Pancreas (tissue), 10 donors: ENCODE measurements around the gene EEF1AKMT3. TPM values are rescaled to one million over a fixed set of nuclear protein-coding genes. Genes with fewer than 3 reads are reported as not detected.

Source experiments
- ATAC-seq, 4 donors: fragments of 200-7000 bp; cut with Tn5 transposase; one replicate each; pipeline versions ENCODE4 v1.8.0 to v1.9.1; 2020; ENCODE audit warnings: mild to moderate bottlenecking in 4 of 4, moderate library complexity in 4 of 4
- DNase-seq, 6 donors: peaks; one replicate each; pipeline ENCODE4 v3.0.0-alpha.2; 2020
- FAIRE-seq: peaks from 2 replicates; lab custom pipeline; 2012; peaks lifted over from hg19 to GRCh38; lab: Jason Lieb, UNC
- H3K27ac ChIP-seq, 4 donors: fragments of 200-600 bp; sonication (generic); 1 replicate in 3 of 4; 2 replicates in 1 of 4; pipeline versions ENCODE4 v1.5.0 to v1.8.0; 2020
- H3K27me3 ChIP-seq, 4 donors: fragments of 200-600 bp; one replicate each; pipeline ENCODE4 v1.8.0; 2021
- H3K36me3 ChIP-seq, 3 donors: fragments of 200-600 bp; sonication (generic) in 1 of 3; one replicate each; pipeline versions ENCODE4 v1.5.0 to v1.8.0; 2020 to 2021
- H3K4me1 ChIP-seq, 3 donors: fragments of 200-600 bp; one replicate each; pipeline ENCODE4 v1.8.0; 2021
- H3K4me3 ChIP-seq, 4 donors: fragments of 200-600 bp; sonication (generic) in 2 of 4; one replicate each; pipeline versions ENCODE4 v1.5.0 to v1.8.0; 2020 to 2021
- H3K9me3 ChIP-seq, 4 donors: fragments of 200-600 bp; one replicate each; pipeline ENCODE4 v1.8.0; 2021
- WGBS, 2 donors: extraction: QIAGEN DNeasy Blood & Tissue Kit; methylation state at CpG; one replicate each; pipeline ENCODE4 v1.1.7; 2013; 5-methylcytosine and 5-hydroxymethylcytosine counted together
- intact Hi-C, 3 donors: fragments of 100-400 bp; cut with DNase I; formaldehyde crosslinking; loops; one replicate each; pipeline versions ENCODE4 v1.11.1 to v1.14.2; 2022
- polyA plus RNA-seq, 2 donors: library from polyadenylated mRNA; stranded (reverse); fragments of 200-250 nt; gene quantifications; one replicate each; pipeline ENCODE4 v1.2.3, GENCODE V29; 2013
- total RNA-seq, 6 donors: library from RNA; stranded (reverse); fragmentation: NEBNext Ultra II Directional in 4 of 6; extraction: Animal tissue kit (Norgen Biotek cat#: 25700) in 4 of 6; gene quantifications; one replicate each; pipeline versions ENCODE4 v1.2.1 to v1.2.4, GENCODE V29; 2021 to 2023
- TF ChIP-seq, protein P1 (sequence below), 4 donors: fragments of 200-600 bp; sonication (generic) in 3 of 4; IDR thresholded peaks; one replicate each; pipeline versions ENCODE4 v1.5.0 to v1.8.0; 2021; ENCODE audit warnings: antibody characterized with exemption in 4 of 4
- donor health status: healthy with polysubstance abuse.
- donor health status: DM: no; HTN: no; CAD: no; lungs with moderate emphysema.
- donor health status: DM: no; HTN: no; CAD: no.
- donor health status: control.
- donor health status: control.
- donor health status: Bipolar disorder and iron deficiency.
- donor health status: DM: yes; HTN: yes; CAD: no.
- donor health status: DM: no; HTN: no; CAD: no.
- donor health status: DM: no; HTN: no; CAD: no.
- donor health status: DM: yes; HTN: yes; CAD: no.

EEF1AKMT3 gene
- total and polyA plus RNA-seq, 8 donors = 3.7 to 20.8 (median 14.4) TPM

DNA sequence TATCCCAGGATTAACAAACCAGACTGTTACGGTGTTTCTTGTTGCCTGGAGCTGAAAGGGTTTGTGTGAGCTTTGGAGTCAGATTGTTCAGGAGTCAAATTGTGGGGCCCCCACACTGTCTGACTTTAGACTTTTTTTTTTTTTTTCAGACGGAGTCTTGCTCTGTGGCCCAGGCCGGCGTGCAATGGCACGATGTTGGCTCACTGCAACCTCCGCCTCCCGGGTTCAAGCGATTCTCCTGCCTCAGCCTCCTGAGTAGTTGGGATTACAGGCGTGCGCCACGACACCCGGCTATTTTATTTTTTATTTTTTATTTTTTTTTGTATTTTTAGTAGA, 11.0 kb downstream of the EEF1AKMT3 start:
- peaks cover 4 to 15% (median 14%) of the 10 kb centered on the region in 3 donors for H3K4me1 ChIP-seq
- no peaks in the 10 kb centered on the region for H3K27me3 ChIP-seq
- intact Hi-C loops = no loop called here
- DNase-seq (no peak), ATAC-seq (no peak), FAIRE-seq (no peak)
- no peak overlapping the region for H3K27ac ChIP-seq
- peaks cover 3 to 33% (median 7%) of the 10 kb centered on the region in 3 donors for H3K36me3 ChIP-seq
- WGBS, 2 donors = 66 to 72% methylated on average over 12 of the region's 12 CpGs
- TF ChIP-seq, protein P1, sequence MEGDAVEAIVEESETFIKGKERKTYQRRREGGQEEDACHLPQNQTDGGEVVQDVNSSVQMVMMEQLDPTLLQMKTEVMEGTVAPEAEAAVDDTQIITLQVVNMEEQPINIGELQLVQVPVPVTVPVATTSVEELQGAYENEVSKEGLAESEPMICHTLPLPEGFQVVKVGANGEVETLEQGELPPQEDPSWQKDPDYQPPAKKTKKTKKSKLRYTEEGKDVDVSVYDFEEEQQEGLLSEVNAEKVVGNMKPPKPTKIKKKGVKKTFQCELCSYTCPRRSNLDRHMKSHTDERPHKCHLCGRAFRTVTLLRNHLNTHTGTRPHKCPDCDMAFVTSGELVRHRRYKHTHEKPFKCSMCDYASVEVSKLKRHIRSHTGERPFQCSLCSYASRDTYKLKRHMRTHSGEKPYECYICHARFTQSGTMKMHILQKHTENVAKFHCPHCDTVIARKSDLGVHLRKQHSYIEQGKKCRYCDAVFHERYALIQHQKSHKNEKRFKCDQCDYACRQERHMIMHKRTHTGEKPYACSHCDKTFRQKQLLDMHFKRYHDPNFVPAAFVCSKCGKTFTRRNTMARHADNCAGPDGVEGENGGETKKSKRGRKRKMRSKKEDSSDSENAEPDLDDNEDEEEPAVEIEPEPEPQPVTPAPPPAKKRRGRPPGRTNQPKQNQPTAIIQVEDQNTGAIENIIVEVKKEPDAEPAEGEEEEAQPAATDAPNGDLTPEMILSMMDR (IDR thresholded peaks at IDR 0.05) = no peak
- peak overlapping the region; percentile 58 to 91 (median 84) for H3K4me3 ChIP-seq
- no peaks in the 10 kb centered on the region for H3K9me3 ChIP-seq

DNA sequence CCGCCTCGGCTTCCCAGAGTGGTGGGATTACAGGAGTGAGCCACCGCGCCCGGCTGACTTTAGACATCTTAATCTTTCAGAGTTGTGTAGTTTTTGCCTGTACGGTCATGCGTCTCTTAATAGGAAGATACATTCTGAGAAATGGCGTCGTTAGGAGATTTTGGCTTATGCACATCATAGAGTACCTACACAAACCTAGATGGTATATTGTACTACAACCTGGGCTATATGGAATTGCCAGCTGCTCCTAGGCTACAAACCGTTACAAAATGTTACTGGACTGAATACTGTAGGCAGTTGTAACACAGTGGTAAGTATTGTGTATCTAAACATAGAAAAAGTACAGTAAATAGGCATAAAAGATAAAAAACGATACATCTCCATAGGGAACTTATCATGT, 11.4 kb downstream of the EEF1AKMT3 start:
- H3K27ac ChIP-seq = no peak overlapping the region
- peaks cover 4 to 15% (median 14%) of the 10 kb centered on the region in 3 donors for H3K4me1 ChIP-seq
- no peaks in the 10 kb centered on the region for H3K9me3 ChIP-seq
- DNase-seq (no peak), ATAC-seq (no peak), FAIRE-seq (no peak)
- WGBS, 2 donors = 83 to 90% methylated on average over 11 of the region's 11 CpGs
- H3K27me3 ChIP-seq = no peaks in the 10 kb centered on the region
- peaks cover 3 to 36% (median 7%) of the 10 kb centered on the region in 3 donors for H3K36me3 ChIP-seq
- intact Hi-C loops = no loop called here
- TF ChIP-seq, protein P1 (IDR thresholded peaks at IDR 0.05) = no peak
- H3K4me3 ChIP-seq = peak overlapping the region in 1 of 4 donors; percentile 88

DNA sequence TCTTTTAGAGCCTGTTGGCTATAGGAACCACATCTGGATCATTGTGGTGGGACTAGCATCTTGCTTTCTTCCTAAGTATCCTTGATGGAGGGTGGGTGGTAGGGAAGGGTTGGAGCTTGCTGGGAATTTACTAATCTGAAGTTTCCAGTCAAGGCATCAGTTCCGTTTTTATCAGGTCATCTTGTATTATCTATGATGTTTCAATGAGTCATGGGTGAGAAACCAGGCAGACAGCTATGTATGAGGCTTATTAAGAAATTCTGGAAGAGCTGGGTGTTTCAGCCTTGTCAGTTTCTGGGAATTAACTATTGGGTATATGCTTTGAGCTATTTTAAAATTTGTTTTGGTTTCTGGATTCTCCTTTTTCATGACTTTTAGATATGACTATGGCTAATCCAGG, 21.5 kb downstream of the EEF1AKMT3 start:
- WGBS, 2 donors = 21 to 37% methylated on average over 1 of the region's 1 CpG
- TF ChIP-seq, protein P1 (IDR thresholded peaks at IDR 0.05) = no peak
- FAIRE-seq (no peak), ATAC-seq (peak in 1 of 4 donors; percentile 52), DNase-seq (no peak)
- Histone ChIP-seq H3K4me1 (no peaks in the 10 kb centered on the region), H3K4me3 (no peak overlapping the region), H3K27me3 (no peaks in the 10 kb centered on the region), H3K9me3 (no peaks in the 10 kb centered on the region), H3K36me3 (peaks cover 0 to 60% (median 10%) of the 10 kb centered on the region in 3 donors), H3K27ac (no peak overlapping the region)
- intact Hi-C loops = no loop called here

DNA sequence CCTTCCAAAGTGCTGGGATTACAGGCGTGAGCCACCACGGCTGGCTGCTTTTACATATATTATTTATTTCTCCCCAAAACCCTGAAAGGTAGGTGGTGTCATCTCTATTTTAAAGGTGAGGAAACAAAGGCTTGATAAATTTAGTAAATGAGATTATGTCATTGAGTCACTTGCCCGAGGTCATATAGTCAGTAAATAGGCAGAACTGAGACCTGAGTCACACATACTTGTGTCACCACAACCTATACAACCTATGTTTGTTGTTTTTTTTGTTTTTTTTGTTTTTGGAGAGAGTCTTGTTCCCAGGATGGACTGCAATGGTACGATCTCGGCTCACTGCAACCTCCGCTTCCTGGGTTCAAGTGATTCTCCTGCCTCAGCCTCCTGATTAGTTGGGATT, 22.9 kb downstream of the EEF1AKMT3 start:
- ATAC-seq (no peak), DNase-seq (no peak), FAIRE-seq (no peak)
- 92 to 95% methylated on average over 6 of the region's 6 CpGs for WGBS, 2 donors
- Histone ChIP-seq H3K27ac (no peak overlapping the region), H3K36me3 (peaks cover 0 to 62% (median 10%) of the 10 kb centered on the region in 3 donors), H3K4me3 (no peak overlapping the region), H3K27me3 (no peaks in the 10 kb centered on the region), H3K4me1 (no peaks in the 10 kb centered on the region), H3K9me3 (no peaks in the 10 kb centered on the region)
- intact Hi-C loops = no loop called here
- TF ChIP-seq, protein P1 (IDR thresholded peaks at IDR 0.05) = no peak

DNA sequence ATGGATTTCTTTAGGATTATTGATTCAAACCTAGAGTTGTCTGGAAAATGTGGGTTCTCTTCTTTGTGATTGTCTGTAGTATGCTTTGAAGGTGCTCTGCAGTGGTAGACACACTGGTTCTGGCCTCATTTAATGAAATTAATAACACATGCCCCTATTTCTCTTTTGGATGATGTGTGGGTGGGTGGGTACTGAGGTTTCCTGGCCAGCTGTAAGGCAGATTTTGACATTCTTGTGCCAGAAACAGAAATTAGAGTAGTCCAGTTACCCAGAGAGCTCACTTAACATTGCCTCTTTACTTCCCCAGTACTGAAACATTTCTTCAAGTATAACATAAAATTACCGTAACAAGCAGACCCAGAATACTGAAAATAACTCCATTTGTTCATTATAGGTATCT, 24.6 kb downstream of the EEF1AKMT3 start:
- Histone ChIP-seq H3K27ac (no peak overlapping the region), H3K36me3 (peaks cover 0 to 72% (median 10%) of the 10 kb centered on the region in 3 donors), H3K4me1 (no peaks in the 10 kb centered on the region), H3K9me3 (no peaks in the 10 kb centered on the region), H3K27me3 (no peaks in the 10 kb centered on the region), H3K4me3 (no peak overlapping the region)
- no peak for ATAC-seq
- TF ChIP-seq, protein P1 (IDR thresholded peaks at IDR 0.05) = no peak
- FAIRE-seq = no peak
- WGBS, 2 donors = 100% methylated on average over 1 of the region's 1 CpG
- DNase-seq = no peak
- intact Hi-C loops = no loop called here
